ENCODE data around the gene DNAAF5.

The DNAAF5 gene

GRCh38 chr7:707296-708000, 19.1 kb upstream of the DNAAF5 start:
- DNase-seq (ENCODE audit: low read depth) = no peak

- no peak for DNase-seq (ENCODE audit: low read depth)
Measured at GRCh38 chr7:710161-710560, 16.3 kb upstream of the DNAAF5 start.

- no peak for DNase-seq (ENCODE audit: low read depth)
Measured at GRCh38 chr7:711093-711921, 15.2 kb upstream of the DNAAF5 start.

- DNase-seq (ENCODE audit: low read depth) = no peak
Measured at GRCh38 chr7:711922-712380, 14.5 kb upstream of the DNAAF5 start.

GRCh38 chr7:712381-713138, 13.9 kb upstream of the DNAAF5 start:
- DNase-seq (ENCODE audit: low read depth) = no peak

GRCh38 chr7:713139-713457, 13.4 kb upstream of the DNAAF5 start:
- DNase-seq (ENCODE audit: low read depth) = no peak

GRCh38 chr7:713488-714230, 12.8 kb upstream of the DNAAF5 start:
- no peak for DNase-seq (ENCODE audit: low read depth)

- no peak for DNase-seq (ENCODE audit: low read depth)
Measured at GRCh38 chr7:714251-714671, 12.2 kb upstream of the DNAAF5 start.

GRCh38 chr7:716222-716621, 10.3 kb upstream of the DNAAF5 start:
- DNase-seq (ENCODE audit: low read depth) = no peak

- no peak for DNase-seq (ENCODE audit: low read depth)
Measured at GRCh38 chr7:716636-717035, 9.9 kb upstream of the DNAAF5 start.

- no peak for DNase-seq (ENCODE audit: low read depth)
Measured at GRCh38 chr7:721619-722248, 4.8 kb upstream of the DNAAF5 start.

GRCh38 chr7:723541-723940, 3.0 kb upstream of the DNAAF5 start:
- DNase-seq (ENCODE audit: low read depth) = no peak

- no peak for DNase-seq (ENCODE audit: low read depth)
Measured at GRCh38 chr7:724298-724697, 2.2 kb upstream of the DNAAF5 start.

- DNase-seq (ENCODE audit: low read depth) = no peak
Measured at GRCh38 chr7:725223-726005, 1.1 kb upstream of the DNAAF5 start.

GRCh38 chr7:726854-727103, 280 bp downstream of the DNAAF5 start:
- no peak for DNase-seq (ENCODE audit: low read depth)

GRCh38 chr7:727104-727805, 756 bp downstream of the DNAAF5 start, which contains the start of gene PRKAR1B:
TSS of gene PRKAR1B (minus strand) at chr7:727281. CDS start at chr7:711505, 15,776 bp downstream.
- no peak for DNase-seq (ENCODE audit: low read depth)

GRCh38 chr7:727806-728460, 1.4 kb downstream of the DNAAF5 start:
- no peak for DNase-seq (ENCODE audit: low read depth)

GRCh38 chr7:728602-729001, 2.1 kb downstream of the DNAAF5 start:
- DNase-seq (ENCODE audit: low read depth) = no peak

GRCh38 chr7:729140-730000, 2.9 kb downstream of the DNAAF5 start:
- DNase-seq (ENCODE audit: low read depth) = no peak
